Activated CD8-positive, alpha-beta T cell treated with anti-CD3 and anti-CD28 coated beads, Interleukin-2, amount 10 ng/mL, durations not matched to agents 7 days and 5 days (primary cell): ENCODE data around the gene CRABP2. TPM values are rescaled to one million over a fixed set of nuclear protein-coding genes. Genes with fewer than 3 reads are reported as not detected.

Experiments used
- ATAC-seq: fragments of 150-1000 bp; cut with Tn5 transposase; one replicate; pipeline ENCODE4 v1.10.0; 2021; ENCODE audit warnings: moderate library complexity
- CTCF ChIA-PET: fragments of 350-600 bp; sonication (Branson Sonifier 250); formaldehyde crosslinking; loops from one replicate; lab custom pipeline; 2021; ENCODE audit warnings: antibody characterized with exemption; lab: Charles Lee
- POLR2A ChIA-PET: fragments of 350-600 bp; sonication (Branson Sonifier 250); formaldehyde crosslinking; loops from one replicate; lab custom pipeline; 2021; ENCODE audit warnings: antibody characterized with exemption; lab: Charles Lee
- DNase-seq: peaks from one replicate; pipeline ENCODE4 v3.0.0-alpha.2; 2020
- H3K27ac Mint-ChIP-seq: one replicate; pipeline ENCODE4 v1.8.0; 2021; ENCODE audit warnings: mild to moderate bottlenecking, mixed read lengths
- H3K27me3 Mint-ChIP-seq: one replicate; pipeline ENCODE4 v1.8.0; 2021; ENCODE audit warnings: low read depth, mixed read lengths
- H3K36me3 Mint-ChIP-seq: one replicate; pipeline ENCODE4 v1.8.0; 2021; ENCODE audit warnings: low read depth, mixed read lengths
- H3K4me1 Mint-ChIP-seq: one replicate; pipeline ENCODE4 v1.8.0; 2021; ENCODE audit warnings: low read depth, mixed read lengths
- H3K4me3 Mint-ChIP-seq: one replicate; pipeline ENCODE4 v1.8.0; 2021; ENCODE audit warnings: mild to moderate bottlenecking, mixed read lengths
- H3K9me3 Mint-ChIP-seq: one replicate; pipeline ENCODE4 v1.8.0; 2022; ENCODE audit warnings: mixed read lengths; ENCODE audit not compliant: insufficient read depth
- total RNA-seq, 2 experiments: library from RNA; stranded (reverse); gene quantifications; one replicate each; pipeline ENCODE4 v1.2.3, GENCODE V29; 2021

CRABP2 gene
- total RNA-seq, 2 experiments from 2014 or later, result 1.3 to 1.9 TPM

DNA sequence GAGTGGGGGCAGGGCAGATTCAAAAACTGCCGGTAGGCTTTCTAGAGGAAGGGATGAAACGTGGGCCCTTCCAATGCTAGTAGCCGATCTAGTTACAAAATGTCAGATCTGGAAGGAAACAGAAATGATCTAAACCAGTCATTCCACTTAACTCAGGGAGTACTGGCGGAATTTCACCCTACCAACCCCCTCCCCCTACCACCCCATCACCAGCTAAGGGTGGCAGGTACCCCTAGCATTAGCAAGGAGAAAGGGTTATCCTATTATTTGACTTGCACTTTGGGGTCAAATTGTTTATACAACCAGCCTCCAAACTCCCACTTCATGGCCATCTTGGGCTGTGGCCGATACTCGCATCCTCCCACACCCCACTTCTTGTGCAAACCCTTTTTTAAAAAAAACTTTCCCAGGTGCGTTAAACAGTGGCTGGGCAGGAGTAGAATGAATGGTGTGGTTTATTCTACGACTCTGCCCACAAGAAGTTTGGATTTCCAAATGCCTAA lies 36.1 kb upstream of the CRABP2 start:
- ATAC-seq, result no peak

DNA sequence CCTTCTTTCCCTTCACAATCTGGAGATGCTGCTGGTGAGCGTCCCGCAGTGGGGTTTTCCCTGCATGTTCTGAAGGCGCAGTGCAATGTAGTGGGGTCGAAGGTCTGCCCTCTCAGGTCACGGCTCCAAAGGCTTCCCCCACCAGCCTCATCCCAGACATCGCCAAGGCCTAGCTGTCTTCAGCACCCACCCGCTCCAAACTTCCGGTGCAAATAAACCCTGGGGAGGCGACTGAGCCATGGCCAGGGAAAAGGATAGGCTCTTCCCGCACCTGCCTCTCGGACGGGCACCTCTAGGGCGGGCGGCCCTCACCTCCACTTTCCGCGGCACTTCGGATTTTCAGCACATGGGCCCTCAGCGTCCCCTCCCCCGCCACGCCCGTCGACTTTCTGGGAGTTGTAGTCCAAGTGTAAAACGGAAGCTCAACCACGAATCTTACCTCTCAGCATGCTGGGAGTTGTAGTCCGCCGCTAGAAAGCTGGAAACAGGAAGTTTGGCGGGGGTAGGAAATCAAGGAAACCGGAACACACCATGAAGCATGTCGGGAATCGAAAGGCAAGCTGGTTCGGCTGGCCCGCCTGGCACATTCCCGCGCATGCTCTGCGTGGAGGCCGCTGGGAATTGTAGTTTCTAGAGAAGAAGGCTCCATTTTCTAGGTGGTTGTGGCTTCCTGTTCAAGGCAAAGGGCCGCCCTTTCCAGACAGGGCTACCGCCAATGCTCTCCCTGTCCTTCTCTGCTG lies 35.5 kb upstream of the CRABP2 start, which contains the start of gene MRPL24:
TSS of gene MRPL24 (minus strand) at position 348 of the 740 bp plus-strand sequence. CDS start 2,384 bp downstream, outside the sequence.
- Mint-ChIP-seq H3K4me1 (peaks cover 59% of the 10 kb centered on the region), H3K9me3 (no peaks in the 10 kb centered on the region), H3K27ac (peak within 1 kb of the TSS; percentile 98), H3K27me3 (no peaks in the 10 kb centered on the region), H3K4me3 (peak within 1 kb of the TSS; percentile 99), H3K36me3 (peaks cover 76% of the 10 kb centered on the region)
- peak; percentile 89 for ATAC-seq
- POLR2A ChIA-PET, result interaction anchor here (0.7 to 4.9 kb wide), 8 partner anchors 9 to 76 kb away, joined by 3 to 68 read pairs (median 6); partner anchors contain the start of genes HDGF, ISG20L2, METTL25B and PRCC
- CTCF ChIA-PET, result interaction anchor here (0.7 to 4.4 kb wide), 15 partner anchors 8 to 170 kb away, joined by 3 to 79 read pairs (median 3); partner anchors contain the start of genes HDGF, ISG20L2, METTL25B and PRCC
- DNase-seq, result peak; percentile 99

More for the DNA sequence above, 36.1 kb upstream of the CRABP2 start:
- H3K27ac Mint-ChIP-seq, result peak overlapping the region; percentile 98
- H3K9me3 Mint-ChIP-seq, result no peaks in the 10 kb centered on the region
- no peaks in the 10 kb centered on the region for H3K27me3 Mint-ChIP-seq
- peak overlapping the region; percentile 99 for H3K4me3 Mint-ChIP-seq
- H3K4me1 Mint-ChIP-seq, result peaks cover 65% of the 10 kb centered on the region
- peaks cover 77% of the 10 kb centered on the region for H3K36me3 Mint-ChIP-seq
- no peak for DNase-seq
- POLR2A ChIA-PET, result interaction anchor here (0.7 to 4.9 kb wide), 8 partner anchors 8 to 75 kb away, joined by 3 to 68 read pairs (median 6); partner anchors contain the start of genes HDGF, ISG20L2, METTL25B and PRCC
- CTCF ChIA-PET, result interaction anchor here (0.7 to 4.4 kb wide), 15 partner anchors 9 to 169 kb away, joined by 3 to 79 read pairs (median 3); partner anchors contain the start of genes HDGF, ISG20L2 and METTL25B

DNA sequence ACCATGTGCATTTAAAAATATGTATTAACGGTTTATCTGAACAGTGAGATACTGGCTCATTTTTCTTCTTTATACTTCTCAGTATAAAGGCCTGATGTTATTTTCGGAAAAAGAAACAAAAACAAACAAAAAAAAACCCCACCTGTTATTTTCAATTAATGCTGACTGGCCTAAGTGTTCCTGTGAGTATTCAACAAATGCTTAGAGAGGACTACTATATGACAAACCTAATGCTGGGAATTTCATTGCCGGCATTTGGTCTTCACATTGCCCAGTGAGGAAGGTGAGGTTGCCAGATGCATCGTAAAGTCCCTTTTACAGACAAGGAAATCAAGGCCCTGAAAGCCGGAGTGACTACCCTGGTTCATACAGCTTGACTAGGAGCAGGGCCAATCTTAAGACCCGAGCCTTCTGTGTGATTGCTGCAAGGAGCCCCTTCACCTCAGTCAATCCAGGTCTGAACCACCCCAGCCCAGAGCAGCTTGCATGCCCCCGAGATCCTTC lies 34.9 kb upstream of the CRABP2 start:
- peaks cover 72% of the 10 kb centered on the region for H3K36me3 Mint-ChIP-seq
- ChIA-PET POLR2A (interaction anchor here (1.4 to 4.9 kb wide), 4 partner anchors 11 to 29 kb away, joined by 7 to 68 read pairs (median 26); partner anchors contain the start of genes HDGF, ISG20L2, METTL25B and PRCC), CTCF (interaction anchor here (1.0 to 4.4 kb wide), 9 partner anchors 11 to 150 kb away, joined by 3 to 79 read pairs (median 3); partner anchors contain the start of genes HDGF, ISG20L2, METTL25B and PRCC)
- ATAC-seq (peak; percentile 17), DNase-seq (peak; percentile 41)
- no peaks in the 10 kb centered on the region for H3K9me3 Mint-ChIP-seq
- H3K4me1 Mint-ChIP-seq, result peaks cover 53% of the 10 kb centered on the region
- peak overlapping the region; percentile 98 for H3K27ac Mint-ChIP-seq
- H3K4me3 Mint-ChIP-seq, result peak overlapping the region; percentile 99
- no peaks in the 10 kb centered on the region for H3K27me3 Mint-ChIP-seq

DNA sequence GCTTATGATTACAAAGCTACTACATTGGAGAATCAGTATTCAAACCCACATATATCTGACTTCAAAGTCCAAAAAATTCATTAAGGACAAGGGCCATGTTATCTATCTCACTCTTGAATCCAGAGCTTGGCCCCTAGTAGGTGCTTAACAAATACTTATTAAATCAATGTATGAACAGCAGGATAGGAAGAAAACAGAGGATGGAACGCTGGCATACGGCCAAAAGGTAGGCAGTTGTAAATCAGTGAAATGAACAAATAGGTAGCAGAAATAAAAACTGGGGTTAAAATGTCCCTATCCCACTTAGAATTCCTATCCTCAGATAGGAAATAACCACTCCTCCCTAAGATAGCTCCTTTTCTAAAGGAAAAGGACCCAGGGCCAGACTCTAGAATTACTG lies 33.5 kb upstream of the CRABP2 start:
- POLR2A ChIA-PET, result interaction anchor here (1.0 to 4.9 kb wide), 2 partner anchors 11 to 13 kb away, joined by 3 to 68 read pairs; partner anchors contain the start of genes ISG20L2 and METTL25B
- H3K9me3 Mint-ChIP-seq, result no peaks in the 10 kb centered on the region
- no peak for ATAC-seq
- peaks cover 42% of the 10 kb centered on the region for H3K4me1 Mint-ChIP-seq
- H3K4me3 Mint-ChIP-seq, result peak overlapping the region; percentile 27
- H3K27ac Mint-ChIP-seq, result peak overlapping the region; percentile 23
- H3K27me3 Mint-ChIP-seq, result no peaks in the 10 kb centered on the region
- peaks cover 60% of the 10 kb centered on the region for H3K36me3 Mint-ChIP-seq
- no peak for DNase-seq
- CTCF ChIA-PET, result interaction anchor here (1.0 to 1.4 kb wide), 2 partner anchors 10 to 13 kb away, joined by 4 to 12 read pairs; partner anchors contain the start of gene ISG20L2

DNA sequence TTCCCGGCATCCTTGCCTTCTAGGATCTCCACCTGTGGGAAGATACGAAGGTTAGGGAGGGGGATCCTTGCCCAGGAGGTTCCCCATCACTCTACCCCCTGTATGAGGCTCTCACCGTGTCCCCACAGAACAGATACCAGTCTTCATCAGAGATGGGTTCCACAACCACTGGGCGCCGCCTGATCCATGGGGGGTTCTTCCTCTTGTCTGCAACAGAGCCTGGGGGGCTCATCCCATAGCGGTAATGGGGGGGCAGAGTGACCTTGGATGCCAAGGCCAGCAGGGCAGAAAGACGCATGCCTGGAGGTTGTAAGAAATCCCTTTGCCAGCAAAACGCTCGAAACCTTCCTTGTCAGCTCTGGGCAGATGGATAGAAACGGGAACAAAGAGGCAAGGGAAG lies 33.0 kb upstream of the CRABP2 start:
- H3K4me3 Mint-ChIP-seq, result no peak overlapping the region
- ChIA-PET POLR2A (interaction anchor here (4.9 kb wide), 1 partner anchor 11 kb away, joined by 68 read pairs; the partner anchor contains the start of genes ISG20L2 and METTL25B), CTCF (interaction anchor here (1.0 to 1.4 kb wide), 2 partner anchors 9 to 12 kb away, joined by 4 to 12 read pairs; partner anchors contain the start of gene ISG20L2)
- H3K27me3 Mint-ChIP-seq, result no peaks in the 10 kb centered on the region
- H3K27ac Mint-ChIP-seq, result no peak overlapping the region
- H3K4me1 Mint-ChIP-seq, result peaks cover 38% of the 10 kb centered on the region
- ATAC-seq (no peak), DNase-seq (no peak)
- H3K36me3 Mint-ChIP-seq, result peaks cover 55% of the 10 kb centered on the region
- no peaks in the 10 kb centered on the region for H3K9me3 Mint-ChIP-seq

DNA sequence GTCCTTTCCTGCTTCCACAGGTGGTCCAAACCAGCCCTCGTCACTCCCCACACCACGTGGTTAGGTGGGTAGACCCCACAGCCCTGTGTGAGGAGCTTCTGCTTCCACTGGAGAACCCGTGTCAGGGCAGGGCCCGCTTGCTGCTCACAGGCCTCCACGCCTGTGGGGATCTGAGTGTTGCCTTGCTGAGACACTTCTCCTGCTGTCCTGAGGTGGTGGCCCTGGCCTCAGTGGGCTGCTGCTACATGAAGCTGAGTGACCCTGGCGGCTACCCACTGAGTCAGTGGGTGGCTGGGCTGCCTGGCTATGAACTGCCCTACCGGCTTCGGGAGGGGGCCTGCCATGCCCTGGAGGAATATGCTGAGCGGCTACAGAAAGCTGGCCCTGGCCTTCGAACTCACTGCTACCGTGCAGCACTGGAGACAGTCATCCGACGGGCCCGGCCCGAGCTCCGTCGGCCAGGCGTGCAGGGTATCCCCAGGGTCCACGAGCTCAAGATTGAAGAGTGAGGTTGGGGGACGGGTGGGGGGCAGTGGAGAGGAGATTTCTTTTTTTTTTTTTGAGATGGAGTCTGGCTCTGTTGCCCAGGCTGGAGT lies 28.7 kb upstream of the CRABP2 start:
- ChIA-PET CTCF (interaction anchor here (4.0 kb wide), 1 partner anchor 8 kb away, joined by 22 read pairs; no protein-coding TSS in a partner anchor), POLR2A (no interaction called here)
- Mint-ChIP-seq H3K4me3 (no peak overlapping the region), H3K27me3 (no peaks in the 10 kb centered on the region), H3K9me3 (no peaks in the 10 kb centered on the region), H3K27ac (no peak overlapping the region), H3K36me3 (peaks cover 36% of the 10 kb centered on the region), H3K4me1 (peaks cover 25% of the 10 kb centered on the region)
- ATAC-seq (no peak), DNase-seq (no peak)

DNA sequence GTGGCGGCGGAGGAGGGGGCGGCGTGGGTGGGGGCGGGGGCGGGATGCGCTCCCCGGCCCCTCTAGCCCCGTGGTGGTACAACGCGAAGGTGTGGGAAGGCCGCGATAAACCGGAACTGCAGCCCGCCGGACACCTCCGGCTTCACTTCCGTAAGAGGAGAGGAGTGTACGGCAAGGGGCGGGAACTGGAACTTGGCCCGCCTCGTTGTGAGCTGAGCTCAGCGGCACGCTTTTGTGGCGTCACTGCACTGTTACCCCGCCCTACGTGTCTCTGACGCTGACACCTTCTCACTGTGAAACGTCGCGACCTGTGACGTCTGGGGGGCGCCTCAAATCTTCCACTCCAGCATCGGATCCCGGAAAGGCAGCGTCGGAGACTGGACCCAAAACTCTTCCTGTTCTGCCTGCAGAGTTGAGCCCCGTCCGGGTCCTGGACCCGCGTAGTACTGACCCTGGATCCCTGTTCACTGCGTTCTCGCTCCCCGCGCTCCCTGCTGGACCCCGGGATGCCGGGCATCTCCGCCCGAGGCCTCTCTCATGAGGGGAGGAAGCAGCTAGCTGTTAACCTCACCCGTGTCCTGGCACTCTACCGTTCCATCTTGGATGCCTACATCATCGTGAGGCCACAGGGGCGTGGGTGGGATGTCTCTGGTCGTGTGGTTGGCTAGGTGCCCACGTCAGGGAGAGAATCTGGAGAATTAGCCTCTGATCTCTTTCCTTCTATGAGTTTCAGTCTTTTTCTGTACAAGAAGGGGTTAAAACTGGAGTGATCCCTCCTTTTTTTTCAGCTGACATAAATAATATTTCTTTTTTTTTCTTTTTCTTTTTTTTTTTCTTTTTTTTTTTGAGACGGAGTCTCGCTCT lies 23.4 kb upstream of the CRABP2 start, which contains the start of gene ISG20L2:
TSS of gene ISG20L2 (minus strand) at position 168 of the 864 bp plus-strand sequence. CDS start 1,114 bp downstream, outside the sequence.
- H3K9me3 Mint-ChIP-seq, result no peaks in the 10 kb centered on the region
- ChIA-PET CTCF (interaction anchor here (1.0 to 12.9 kb wide), 14 partner anchors 10 to 343 kb away, joined by 3 to 543 read pairs (median 84); partner anchors contain the start of genes CRABP2, HDGF, INSRR and MRPL24), POLR2A (interaction anchor here (0.6 to 7.4 kb wide), 24 partner anchors 12 to 228 kb away, joined by 3 to 68 read pairs (median 4); partner anchors contain the start of genes CRABP2, HDGF, MEF2D and MRPL24)
- no peak within 1 kb of the TSS for H3K4me3 Mint-ChIP-seq
- ATAC-seq (peak; percentile 90), DNase-seq (peak; percentile 99)
- peaks cover 29% of the 10 kb centered on the region for H3K4me1 Mint-ChIP-seq
- peaks cover 33% of the 10 kb centered on the region for H3K36me3 Mint-ChIP-seq
- H3K27ac Mint-ChIP-seq, result no peak within 1 kb of the TSS
- H3K27me3 Mint-ChIP-seq, result no peaks in the 10 kb centered on the region

DNA sequence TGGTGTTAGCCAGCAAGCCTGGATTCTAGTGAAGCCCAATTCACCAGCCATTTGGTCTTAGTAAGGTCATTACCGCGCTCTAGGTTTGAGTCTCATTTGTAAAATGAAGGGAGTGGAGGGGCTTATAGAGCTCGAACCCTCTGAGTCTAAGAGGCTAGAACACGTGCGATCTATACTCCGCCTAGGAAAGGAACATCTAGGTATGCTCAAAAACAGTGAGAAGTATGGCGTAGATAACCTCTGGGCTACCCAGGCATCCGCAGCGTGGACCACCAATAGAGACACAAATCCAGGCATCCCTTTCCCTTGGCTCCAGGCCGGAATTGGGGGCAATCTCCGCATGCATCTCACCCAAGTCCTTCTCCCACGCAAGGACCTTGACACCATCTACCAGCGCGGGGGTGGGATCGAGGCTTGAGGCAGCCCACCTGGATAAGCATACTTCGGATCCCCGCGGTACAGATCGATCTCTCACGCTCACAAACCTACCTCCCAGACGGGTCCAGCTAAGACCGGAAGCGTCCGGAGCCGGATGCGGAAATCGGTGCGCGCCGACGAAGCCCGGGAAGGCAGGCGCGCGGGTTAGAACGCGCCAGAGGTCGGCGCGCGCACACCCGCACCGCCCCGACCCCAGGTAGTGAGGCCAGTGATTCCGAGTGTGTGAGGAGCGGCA lies 22.7 kb upstream of the CRABP2 start, which contains the start of gene METTL25B:
TSS of gene METTL25B (plus strand) at position 544 of the 673 bp plus-strand sequence. CDS start 636 bp downstream, outside the sequence.
- DNase-seq (peak; percentile 86), ATAC-seq (peak; percentile 70)
- CTCF ChIA-PET, result interaction anchor here (0.9 to 12.9 kb wide), 20 partner anchors 14 to 342 kb away, joined by 3 to 543 read pairs (median 26); partner anchors contain the start of genes CRABP2, HAPLN2, HDGF and INSRR
- no peak within 1 kb of the TSS for H3K4me3 Mint-ChIP-seq
- H3K27me3 Mint-ChIP-seq, result no peaks in the 10 kb centered on the region
- POLR2A ChIA-PET, result interaction anchor here (0.6 to 7.4 kb wide), 28 partner anchors 12 to 1452 kb away, joined by 3 to 68 read pairs (median 4); partner anchors contain the start of genes CRABP2, HDGF, MEF2D and MRPL24
- H3K36me3 Mint-ChIP-seq, result peaks cover 39% of the 10 kb centered on the region
- peaks cover 36% of the 10 kb centered on the region for H3K4me1 Mint-ChIP-seq
- no peaks in the 10 kb centered on the region for H3K9me3 Mint-ChIP-seq
- H3K27ac Mint-ChIP-seq, result no peak within 1 kb of the TSS

DNA sequence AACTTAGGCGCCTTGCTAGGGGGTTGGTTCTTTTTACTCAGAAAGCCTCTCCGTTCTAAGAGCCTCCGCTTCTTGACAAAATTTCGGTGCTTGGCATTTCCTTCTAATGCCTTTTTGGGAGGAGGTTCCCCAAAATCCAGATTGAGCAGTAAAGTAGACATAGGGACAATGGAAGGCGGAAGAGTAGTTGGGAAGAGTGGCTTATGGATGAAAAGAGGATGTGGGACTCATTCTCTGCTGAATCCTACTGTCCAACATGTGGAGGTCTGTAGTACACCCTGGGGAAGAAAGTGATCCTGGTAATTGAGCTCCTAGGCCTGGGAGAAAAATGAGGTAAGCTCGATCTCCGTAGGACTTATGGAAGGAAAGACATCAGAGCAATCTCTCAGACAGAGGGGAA lies 22.1 kb upstream of the CRABP2 start:
- ATAC-seq, result no peak
- Mint-ChIP-seq H3K4me3 (no peak overlapping the region), H3K9me3 (no peaks in the 10 kb centered on the region), H3K27me3 (no peaks in the 10 kb centered on the region), H3K36me3 (peaks cover 38% of the 10 kb centered on the region), H3K27ac (no peak overlapping the region), H3K4me1 (peaks cover 38% of the 10 kb centered on the region)
- POLR2A ChIA-PET, result interaction anchor here (0.6 to 7.4 kb wide), 12 partner anchors 13 to 145 kb away, joined by 3 to 68 read pairs (median 8); partner anchors contain the start of genes HDGF, MRPL24, NTRK1 and PRCC
- CTCF ChIA-PET, result interaction anchor here (0.7 to 12.9 kb wide), 32 partner anchors 8 to 342 kb away, joined by 3 to 543 read pairs (median 18); partner anchors contain the start of genes CRABP2, HAPLN2, HDGF and INSRR
- no peak for DNase-seq
